IMR-90 (cell line): ENCODE data around the gene WSB1. TPM values are rescaled to one million over a fixed set of nuclear protein-coding genes. Genes with fewer than 3 reads are reported as not detected.

Source experiments
- ATAC-seq: fragments of 200-7000 bp; cut with Tn5 transposase; 2 replicates; pipeline ENCODE4 v1.9.1; 2020; ENCODE audit warnings: low read depth, mild to moderate bottlenecking, moderate library complexity
- BruUV-seq: library from RNA; stranded (reverse); fragments of 400-500 nt; replicated peaks from 2 replicates; lab custom pipeline; 2021; lab: Mats Ljungman, UMichigan
- CTCF ChIA-PET: fragments of 300-600 bp; formaldehyde crosslinking; extraction: SDS; loops from one replicate; lab custom pipeline; 2021; ENCODE audit warnings: antibody characterized with exemption; lab: Yijun Ruan, JAX
- POLR2A ChIA-PET: fragments of 300-600 bp; sonication (Branson Sonifier 250); formaldehyde crosslinking; loops from one replicate; lab custom pipeline; 2022; ENCODE audit warnings: antibody characterized with exemption; ENCODE audit not compliant: unreplicated experiment; lab: Charles Lee
- DNase-seq: peaks from one replicate; pipeline ENCODE4 v3.0.0; 2013
- H2AFZ ChIP-seq: replicated peaks from 2 replicates; pipeline ENCODE3; 2013; ENCODE audit warnings: low read length, mild to moderate bottlenecking; ENCODE audit not compliant: poor library complexity
- H2AK5ac ChIP-seq: 2 replicates; pipeline ENCODE4 v1.6.1; 2013; ENCODE audit warnings: low read depth, low read length, inconsistent platforms
- H2AK9ac ChIP-seq: replicated peaks from 2 replicates; pipeline ENCODE3; 2013; ENCODE audit warnings: mild to moderate bottlenecking, low read depth, low read length, moderate library complexity; ENCODE audit not compliant: poor library complexity
- H2BK120ac ChIP-seq: 2 replicates; pipeline ENCODE4 v1.6.1; 2013; ENCODE audit warnings: low read depth, low read length, inconsistent platforms
- H2BK15ac ChIP-seq: 3 replicates; pipeline ENCODE4 v1.6.1; 2013; ENCODE audit warnings: low read depth, low read length, inconsistent platforms
- H2BK20ac ChIP-seq: 2 replicates; pipeline ENCODE4 v1.6.1; 2013; ENCODE audit warnings: low read depth, mild to moderate bottlenecking, inconsistent platforms, low read length, moderate library complexity
- H2BK5ac ChIP-seq: 2 replicates; pipeline ENCODE4 v1.6.1; 2013; ENCODE audit warnings: mild to moderate bottlenecking, low read depth, low read length, inconsistent platforms; ENCODE audit not compliant: poor library complexity, severe bottlenecking
- H3K14ac ChIP-seq: replicated peaks from 2 replicates; pipeline ENCODE4 v1.6.1; 2013; ENCODE audit warnings: low read depth, low read length, inconsistent platforms
- H3K18ac ChIP-seq: 2 replicates; pipeline ENCODE4 v1.6.1; 2013; ENCODE audit warnings: low read depth, low read length, control low read depth
- H3K23ac ChIP-seq: 2 replicates; pipeline ENCODE4 v1.6.1; 2013; ENCODE audit warnings: low read depth, low read length, inconsistent platforms
- H3K27ac ChIP-seq: 2 replicates; pipeline ENCODE4 v1.5.1; 2013; ENCODE audit warnings: mild to moderate bottlenecking, control low read depth, low read length; ENCODE audit not compliant: insufficient read depth
- H3K27me3 ChIP-seq: 2 replicates; pipeline ENCODE4 v1.6.1; 2013; ENCODE audit warnings: low read length; ENCODE audit not compliant: control insufficient read depth, insufficient read depth
- H3K36me3 ChIP-seq: 2 replicates; pipeline ENCODE4 v1.6.1; 2013; ENCODE audit warnings: low read length, mixed read lengths; ENCODE audit not compliant: control insufficient read depth, insufficient read depth
- H3K4ac ChIP-seq: 2 replicates; pipeline ENCODE4 v1.6.1; 2013; ENCODE audit warnings: low read depth, low read length, inconsistent platforms
- H3K4me1 ChIP-seq: 2 replicates; pipeline ENCODE4 v1.6.1; 2013; ENCODE audit warnings: low read length, mixed read lengths; ENCODE audit not compliant: control insufficient read depth, insufficient read depth
- H3K4me2 ChIP-seq: 2 replicates; pipeline ENCODE4 v1.6.1; 2013; ENCODE audit warnings: low read depth, mild to moderate bottlenecking, control low read depth, low read length, moderate library complexity
- H3K4me3 ChIP-seq: 2 replicates; pipeline ENCODE4 v1.5.1; 2013; ENCODE audit warnings: low read depth, mild to moderate bottlenecking, control low read depth, low read length, moderate library complexity; ENCODE audit not compliant: insufficient read depth
- H3K56ac ChIP-seq: 2 replicates; pipeline ENCODE4 v1.6.1; 2013; ENCODE audit warnings: low read length, inconsistent platforms; ENCODE audit not compliant: insufficient read depth; ENCODE audit errors: extremely low read depth
- H3K79me1 ChIP-seq, 2 experiments: 2 replicates each; pipeline ENCODE4 v1.6.1; 2013; ENCODE audit warnings: low read length in 2 of 2, inconsistent platforms in 1 of 2, low read depth in 1 of 2
- H3K9ac ChIP-seq: 2 replicates; pipeline ENCODE4 v1.6.1; 2013; ENCODE audit warnings: low read depth, low read length, control low read depth
- H3K9me1 ChIP-seq: 2 replicates; pipeline ENCODE4 v1.6.1; 2013; ENCODE audit warnings: low read length, inconsistent platforms; ENCODE audit not compliant: insufficient read depth
- H3K9me3 ChIP-seq: 2 replicates; pipeline ENCODE4 v1.6.1; 2013; ENCODE audit warnings: low read length; ENCODE audit not compliant: control insufficient read depth, insufficient read depth
- H4K20me1 ChIP-seq: 2 replicates; pipeline ENCODE4 v1.6.1; 2013; ENCODE audit warnings: low read length, inconsistent platforms; ENCODE audit not compliant: insufficient read depth
- H4K5ac ChIP-seq: 2 replicates; pipeline ENCODE4 v1.6.1; 2013; ENCODE audit warnings: mild to moderate bottlenecking, low read depth, low read length, control low read depth
- H4K8ac ChIP-seq, 2 experiments: 2 replicates each; pipeline ENCODE4 v1.6.1; 2013; ENCODE audit warnings: low read depth in 2 of 2, low read length in 2 of 2, control low read depth in 1 of 2, inconsistent platforms in 1 of 2
- H4K91ac ChIP-seq: 2 replicates; pipeline ENCODE4 v1.6.1; 2013; ENCODE audit warnings: low read depth, low read length, inconsistent platforms; ENCODE audit not compliant: insufficient read depth
- BHLHE40 ChIP-seq: fragments of 150-350 bp; IDR thresholded peaks from 2 replicates; pipeline ENCODE4 v1.6.1; 2016; ENCODE audit warnings: mild to moderate bottlenecking, low read depth, low read length
- CEBPB ChIP-seq: IDR thresholded peaks from 2 replicates; pipeline ENCODE4 v1.6.1; 2012; ENCODE audit warnings: low read depth, low read length, improper control_type of control experiment
- CHD1 ChIP-seq: IDR thresholded peaks from 2 replicates; pipeline ENCODE4 v1.6.1; 2012; ENCODE audit warnings: low read depth, low read length, improper control_type of control experiment
- CTCF ChIP-seq: conservative IDR thresholded peaks from 2 replicates; pipeline ENCODE4 v1.5.1; 2012; ENCODE audit warnings: mild to moderate bottlenecking, low read depth, low read length, improper control_type of control experiment
- ELK1 ChIP-seq: fragments of 150-350 bp; IDR thresholded peaks from 2 replicates; pipeline ENCODE4 v1.6.1; 2016; ENCODE audit warnings: low read depth, mild to moderate bottlenecking, low read length, moderate library complexity, borderline replicate concordance
- FOS ChIP-seq: fragments of 150-350 bp; IDR thresholded peaks from 2 replicates; pipeline ENCODE4 v1.6.1; 2016; ENCODE audit warnings: low read depth, low read length
- MAFK ChIP-seq: IDR thresholded peaks from 2 replicates; pipeline ENCODE4 v1.6.1; 2012; ENCODE audit warnings: low read depth, low read length, improper control_type of control experiment
- MAZ ChIP-seq: IDR thresholded peaks from 2 replicates; pipeline ENCODE4 v1.6.1; 2012; ENCODE audit warnings: low read depth, mild to moderate bottlenecking, low read length, improper control_type of control experiment, moderate library complexity, borderline replicate concordance
- MXI1 ChIP-seq: IDR thresholded peaks from 2 replicates; pipeline ENCODE4 v1.6.1; 2012; ENCODE audit warnings: low read depth, mild to moderate bottlenecking, low read length, moderate library complexity, borderline replicate concordance
- NFE2L2 ChIP-seq: fragments of 150-350 bp; IDR thresholded peaks from 2 replicates; pipeline ENCODE4 v1.6.1; 2016; ENCODE audit warnings: low read depth, mild to moderate bottlenecking, low read length
- POLR2A ChIP-seq: IDR thresholded peaks from 2 replicates; pipeline ENCODE4 v1.6.1; 2012; ENCODE audit warnings: mild to moderate bottlenecking, low read depth, low read length
- RAD21 ChIP-seq: IDR thresholded peaks from 2 replicates; pipeline ENCODE4 v1.6.1; 2012; ENCODE audit warnings: low read length, improper control_type of control experiment
- RCOR1 ChIP-seq: IDR thresholded peaks from 2 replicates; pipeline ENCODE4 v1.6.1; 2012; ENCODE audit warnings: mild to moderate bottlenecking, low read length, improper control_type of control experiment; ENCODE audit not compliant: insufficient replicate concordance
- RFX5 ChIP-seq: IDR thresholded peaks from 2 replicates; pipeline ENCODE4 v1.8.0; 2012; ENCODE audit warnings: low read depth, mild to moderate bottlenecking, low read length, moderate library complexity
- SMC3 ChIP-seq: fragments of 150-350 bp; IDR thresholded peaks from 2 replicates; pipeline ENCODE4 v1.6.1; 2016; ENCODE audit warnings: low read depth, mild to moderate bottlenecking, antibody characterized with exemption, low read length, moderate library complexity
- WGBS, 2 experiments: methylation state at CpG; one replicate each; pipeline versions ENCODE4 v1.1.5 to v1.1.7; 2013; ENCODE audit warnings: missing lambda C conversion rate in 2 of 2; ENCODE audit not compliant: insufficient read length in 1 of 2; ENCODE audit errors: extremely low coverage in 2 of 2; 5-methylcytosine and 5-hydroxymethylcytosine counted together
- dilution Hi-C: fragments of 300-500 bp; cut with HindIII; formaldehyde crosslinking; loops from one replicate; pipeline ENCODE4 v1.14.3; 2018; ENCODE audit warnings: low sequenced_read_pairs; ENCODE audit not compliant: unreplicated experiment
- in situ Hi-C: fragments of 300-500 bp; cut with MboI; formaldehyde crosslinking; loops from 3 replicates; pipeline ENCODE4 v1.14.3; 2019; ENCODE audit warnings: low sequenced_read_pairs, inconsistent platforms, mixed read lengths
- intact Hi-C: fragments of 100-400 bp; cut with micrococcal nuclease; formaldehyde crosslinking; loops from 2 replicates; pipeline ENCODE4 v1.10.0; 2022
- polyA plus RNA-seq, 3 experiments: library from polyadenylated mRNA; depleted of rRNA; stranded (reverse); fragments of >200 nt; gene quantifications; 2 replicates each; pipeline ENCODE4 v1.2.3, GENCODE V29; 2012; ENCODE audit warnings: low replicate concordance in 1 of 3
- total RNA-seq: library from RNA; depleted of rRNA; stranded (reverse); fragments of >200 nt; gene quantifications from 2 replicates; pipeline ENCODE4 v1.2.3, GENCODE V29; 2012
- TF ChIP-seq, protein P1 (sequence below): fragments of 150-350 bp; IDR thresholded peaks from 2 replicates; pipeline ENCODE4 v1.6.1; 2017; ENCODE audit warnings: mild to moderate bottlenecking, antibody characterized with exemption, low read length, low read depth

WSB1 gene
- total and polyA plus RNA-seq, 2 of the 4 experiments (the other 2 are of a cell fraction): 140 to 266 TPM

DNA sequence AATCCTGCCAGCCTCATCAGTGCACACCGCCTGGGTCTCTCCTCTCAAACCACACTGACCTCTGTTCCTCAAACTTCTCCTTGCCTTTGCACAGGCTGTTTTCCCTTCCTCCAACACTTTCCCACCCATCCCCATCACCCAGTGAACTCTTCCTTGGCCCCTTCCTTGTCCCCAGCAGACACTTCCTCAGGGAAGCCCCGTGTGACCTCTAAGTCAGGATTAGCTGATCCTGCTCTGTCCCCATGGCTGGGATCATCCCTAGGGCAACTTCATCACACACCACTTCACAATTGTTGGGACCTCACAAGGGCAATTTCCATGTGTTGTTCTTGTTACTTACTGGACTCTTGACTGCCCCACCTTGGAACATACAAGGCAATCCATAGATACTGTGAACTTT is 67.8 kb downstream of the WSB1 start:
- H2BK5ac ChIP-seq: no peak overlapping the region
- no peak overlapping the region for H3K4me3 ChIP-seq
- no peaks in the 10 kb centered on the region for H3K27me3 ChIP-seq
- no peak overlapping the region for H4K5ac ChIP-seq
- H3K9ac ChIP-seq: no peak overlapping the region
- H3K23ac ChIP-seq: 0 out of 2 replicates have a peak overlapping the region, but pooled peaks have one; percentile 49
- H2AFZ ChIP-seq: no peak overlapping the region
- 0 out of 2 replicates have a peak overlapping the region, but pooled peaks have one; percentile 41 for H3K14ac ChIP-seq
- H2AK5ac ChIP-seq: peak overlapping the region; percentile 52; the same call in 1 of the 2 replicates
- in situ Hi-C loops: loop anchor here (10.0 kb wide), 1 partner anchor 83 kb away; no protein-coding TSS in a partner anchor
- H2BK120ac ChIP-seq: no peak overlapping the region
- no peak overlapping the region for H2AK9ac ChIP-seq
- no peak overlapping the region for H4K91ac ChIP-seq
- no peak overlapping the region for H3K4me2 ChIP-seq
- H2BK15ac ChIP-seq: peak overlapping the region; percentile 14; the same call in 1 of the 3 replicates
- ChIA-PET CTCF (interaction anchor here (0.9 kb wide), 1 partner anchor 238 kb away, joined by 5 read pairs; no protein-coding TSS in a partner anchor), POLR2A (no interaction called here)
- no peaks in the 10 kb centered on the region for H3K79me1 ChIP-seq
- H4K20me1 ChIP-seq: no peaks in the 10 kb centered on the region
- no peak overlapping the region for H3K18ac ChIP-seq
- dilution Hi-C loops: no loop called here
- WGBS, 2 experiments: 89% methylated on average over 1 of the region's 2 CpGs; no CpG with 5 or more reads in 1 of the 2 experiments
- H3K9me1 ChIP-seq: peaks cover 18% of the 10 kb centered on the region
- no peaks in the 10 kb centered on the region for H3K36me3 ChIP-seq
- peak overlapping the region; percentile 36; the same call in 1 of the 2 replicates for H3K4ac ChIP-seq
- no TSS peak for BruUV-seq
- H4K8ac ChIP-seq: no peak overlapping the region
- intact Hi-C loops: loop anchor here (2.0 kb wide), 1 partner anchor 19 kb away; no protein-coding TSS in a partner anchor
- H3K4me1 ChIP-seq: peaks cover 11% of the 10 kb centered on the region
- H3K56ac ChIP-seq: no peak overlapping the region
- no peak for TF ChIP-seq ELK1
- no peak for TF ChIP-seq CHD1
- TF ChIP-seq CTCF: no peak
- TF ChIP-seq, protein P1, sequence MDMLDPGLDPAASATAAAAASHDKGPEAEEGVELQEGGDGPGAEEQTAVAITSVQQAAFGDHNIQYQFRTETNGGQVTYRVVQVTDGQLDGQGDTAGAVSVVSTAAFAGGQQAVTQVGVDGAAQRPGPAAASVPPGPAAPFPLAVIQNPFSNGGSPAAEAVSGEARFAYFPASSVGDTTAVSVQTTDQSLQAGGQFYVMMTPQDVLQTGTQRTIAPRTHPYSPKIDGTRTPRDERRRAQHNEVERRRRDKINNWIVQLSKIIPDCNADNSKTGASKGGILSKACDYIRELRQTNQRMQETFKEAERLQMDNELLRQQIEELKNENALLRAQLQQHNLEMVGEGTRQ: no peak
- TF ChIP-seq BHLHE40: no peak
- TF ChIP-seq SMC3: no peak
- no peak for TF ChIP-seq POLR2A
- no peak for TF ChIP-seq FOS
- TF ChIP-seq MAZ: no peak
- TF ChIP-seq CEBPB: no peak
- TF ChIP-seq NFE2L2: no peak
- no peak for TF ChIP-seq MAFK
- no peak for TF ChIP-seq RFX5
- TF ChIP-seq RAD21: no peak
- no peak for TF ChIP-seq RCOR1
- no peak for TF ChIP-seq MXI1
- H2BK20ac ChIP-seq: 0 out of 2 replicates have a peak overlapping the region, but pooled peaks have one; percentile 38
- H3K9me3 ChIP-seq: no peaks in the 10 kb centered on the region
- no peak overlapping the region for H3K27ac ChIP-seq
- ATAC-seq (no peak), DNase-seq (no peak)
